HUES6 (cell line): ENCODE results near the gene IGSF23.

ENCODE experiments used
- H3K27ac ChIP-seq: 2 replicates; pipeline ENCODE4 v1.7.0; 2013; ENCODE audit warnings: low read depth, mild to moderate bottlenecking, low read length, inconsistent platforms
- H3K27me3 ChIP-seq: 2 replicates; pipeline ENCODE4 v1.6.1; 2013; ENCODE audit warnings: low read length; ENCODE audit not compliant: control insufficient read depth, insufficient read depth
- H3K36me3 ChIP-seq: 2 replicates; pipeline ENCODE4 v1.6.1; 2013; ENCODE audit warnings: low read length; ENCODE audit not compliant: control insufficient read depth, insufficient read depth
- H3K4me1 ChIP-seq: 2 replicates; pipeline ENCODE4 v1.6.1; 2013; ENCODE audit warnings: low read length; ENCODE audit not compliant: control insufficient read depth, insufficient read depth
- H3K4me3 ChIP-seq: 2 replicates; pipeline ENCODE4 v1.5.1; 2013; ENCODE audit warnings: low read depth, low read length
- H3K9ac ChIP-seq: one replicate; pipeline ENCODE4 v1.6.1; 2013; ENCODE audit warnings: mild to moderate bottlenecking, low read length
- H3K9me3 ChIP-seq: 2 replicates; pipeline ENCODE4 v1.6.1; 2013; ENCODE audit warnings: low read depth, low read length; ENCODE audit not compliant: control insufficient read depth, insufficient read depth

The IGSF23 gene

DNA sequence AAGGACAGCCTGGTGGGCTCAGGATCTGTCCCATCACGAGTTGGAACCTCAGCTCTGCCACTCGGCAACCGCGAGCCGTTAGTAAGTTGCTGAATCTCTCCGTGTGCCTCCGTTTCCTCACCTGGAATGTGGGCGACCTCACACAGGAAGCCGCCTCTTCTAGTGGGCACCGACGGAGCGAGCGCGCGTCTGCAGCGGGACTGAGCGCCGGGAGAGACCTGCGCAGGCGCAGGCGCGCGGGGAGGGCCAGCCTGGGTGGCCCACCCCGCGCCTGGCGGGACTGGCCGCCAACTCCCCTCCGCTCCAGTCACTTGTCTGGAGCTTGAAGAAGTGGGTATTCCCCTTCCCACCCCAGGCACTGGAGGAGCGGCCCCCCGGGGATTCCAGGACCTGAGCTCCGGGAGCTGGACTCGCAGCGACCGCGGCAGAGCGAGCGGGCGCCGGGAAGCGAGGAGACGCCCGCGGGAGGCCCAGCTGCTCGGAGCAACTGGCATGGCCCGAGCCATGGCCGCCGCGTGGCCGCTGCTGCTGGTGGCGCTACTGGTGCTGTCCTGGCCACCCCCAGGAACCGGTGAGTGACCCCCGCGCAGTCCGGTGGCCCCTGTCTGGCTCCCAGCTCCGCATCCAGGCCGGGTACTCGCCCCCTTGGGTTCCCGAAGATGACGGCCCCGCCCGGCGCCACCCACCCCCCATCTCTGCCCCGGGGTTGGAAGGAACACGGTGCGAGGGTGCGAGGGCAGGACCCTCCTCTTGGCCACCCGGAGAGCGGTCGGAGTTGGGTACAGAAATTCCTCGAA, 30.4 kb downstream of the IGSF23 start, which contains the start of gene PVR:
PVR (plus strand) TSS at position 306 of the 797 bp plus-strand sequence; CDS start at position 493, 187 bp downstream.
- H3K27me3 ChIP-seq: no peaks in the 10 kb centered on the region
- H3K36me3 ChIP-seq: peaks cover 28% of the 10 kb centered on the region
- H3K4me1 ChIP-seq: no peaks in the 10 kb centered on the region
- peak within 1 kb of the TSS; percentile 62; the same call in 1 of the 2 replicates for H3K27ac ChIP-seq
- peak within 1 kb of the TSS; percentile 80 for H3K9ac ChIP-seq
- peak within 1 kb of the TSS; percentile 69 for H3K4me3 ChIP-seq
- no peaks in the 10 kb centered on the region for H3K9me3 ChIP-seq

DNA sequence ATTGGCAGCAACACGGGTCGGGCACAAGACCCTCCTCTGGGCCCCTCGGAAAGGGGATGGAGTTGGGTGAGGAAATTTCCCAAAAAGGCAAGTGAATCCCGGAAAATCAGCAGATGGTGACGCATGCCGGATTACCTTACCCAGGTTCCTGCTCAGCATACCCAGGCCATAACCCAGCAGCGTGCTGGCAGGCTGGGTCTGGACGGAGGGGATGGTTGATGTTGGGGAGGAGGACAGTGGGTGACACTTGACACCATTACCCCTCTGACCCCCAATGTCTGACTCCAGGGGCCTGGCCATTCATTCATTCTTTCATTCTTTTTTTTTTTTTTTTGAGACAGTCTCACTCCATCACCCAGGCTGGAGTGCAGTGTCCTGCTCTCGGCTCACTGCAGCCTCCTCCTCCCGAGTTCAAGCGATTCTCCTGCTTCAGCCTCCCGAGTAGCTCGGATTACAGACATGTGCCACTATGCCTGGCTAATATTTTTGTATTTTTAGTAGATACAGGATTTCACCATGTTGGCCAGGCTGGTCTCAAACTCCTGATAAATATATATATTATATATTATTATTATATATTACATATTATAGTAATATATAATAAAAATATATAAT, 31.1 kb downstream of the IGSF23 start:
- Histone ChIP-seq H3K36me3 (peaks cover 36% of the 10 kb centered on the region), H3K27me3 (no peaks in the 10 kb centered on the region), H3K9me3 (no peaks in the 10 kb centered on the region), H3K4me3 (peak overlapping the region; percentile 69), H3K4me1 (no peaks in the 10 kb centered on the region), H3K9ac (peak overlapping the region; percentile 80), H3K27ac (peak overlapping the region; percentile 62; the same call in 1 of the 2 replicates)

DNA sequence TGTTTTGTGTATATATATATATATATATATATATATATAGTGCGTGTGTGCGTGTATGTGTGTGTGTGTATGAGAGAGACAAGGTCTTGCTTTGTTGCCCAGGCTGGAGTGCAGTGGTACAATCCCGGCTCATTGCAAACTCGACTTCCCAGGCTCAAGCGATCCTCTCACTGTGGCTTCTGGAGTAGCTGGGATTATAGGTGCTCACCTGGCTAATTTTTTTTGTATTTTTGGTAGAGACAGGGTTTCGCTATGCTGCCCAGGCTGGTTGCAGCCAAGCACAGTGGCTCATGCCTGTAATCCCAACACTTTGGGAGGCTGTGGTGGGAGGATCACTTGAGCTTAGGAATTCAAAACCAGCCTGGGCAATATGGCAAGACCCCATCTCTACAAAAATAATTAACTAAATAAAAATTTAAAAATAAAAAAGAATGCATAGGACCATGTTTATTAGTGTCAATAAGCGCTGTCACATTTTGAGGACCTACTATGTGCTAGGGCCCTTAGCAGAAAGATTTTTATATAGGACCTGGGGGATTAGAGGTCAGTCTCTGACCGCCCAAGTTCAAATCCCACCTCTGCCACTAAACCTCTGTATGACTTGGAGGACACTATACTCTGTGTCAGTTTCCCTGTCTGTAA, 32.2 kb downstream of the IGSF23 start:
- Histone ChIP-seq H3K9ac (no peak overlapping the region), H3K36me3 (peaks cover 46% of the 10 kb centered on the region), H3K4me3 (no peak overlapping the region), H3K9me3 (no peaks in the 10 kb centered on the region), H3K27me3 (no peaks in the 10 kb centered on the region), H3K4me1 (no peaks in the 10 kb centered on the region), H3K27ac (no peak overlapping the region)

DNA sequence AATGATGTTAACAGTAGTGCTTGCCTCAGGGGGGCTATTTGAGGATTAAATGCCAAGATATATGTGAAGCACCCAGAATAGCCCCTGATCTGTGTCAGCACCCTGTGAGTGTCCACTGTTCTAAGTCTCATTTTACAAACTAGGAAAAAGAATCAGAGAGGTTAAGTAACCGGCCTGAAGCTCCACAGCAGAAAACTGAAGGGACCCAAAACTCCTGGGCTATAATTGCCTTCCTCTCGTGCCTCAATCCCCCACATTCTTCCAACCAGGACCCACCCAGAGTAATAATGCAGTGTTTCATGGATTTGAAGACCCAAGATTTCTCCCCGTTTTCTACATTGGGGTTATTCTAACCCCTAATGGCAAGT, 32.7 kb downstream of the IGSF23 start:
- H3K4me1 ChIP-seq: no peaks in the 10 kb centered on the region
- peaks cover 51% of the 10 kb centered on the region for H3K36me3 ChIP-seq
- no peak overlapping the region for H3K4me3 ChIP-seq

DNA sequence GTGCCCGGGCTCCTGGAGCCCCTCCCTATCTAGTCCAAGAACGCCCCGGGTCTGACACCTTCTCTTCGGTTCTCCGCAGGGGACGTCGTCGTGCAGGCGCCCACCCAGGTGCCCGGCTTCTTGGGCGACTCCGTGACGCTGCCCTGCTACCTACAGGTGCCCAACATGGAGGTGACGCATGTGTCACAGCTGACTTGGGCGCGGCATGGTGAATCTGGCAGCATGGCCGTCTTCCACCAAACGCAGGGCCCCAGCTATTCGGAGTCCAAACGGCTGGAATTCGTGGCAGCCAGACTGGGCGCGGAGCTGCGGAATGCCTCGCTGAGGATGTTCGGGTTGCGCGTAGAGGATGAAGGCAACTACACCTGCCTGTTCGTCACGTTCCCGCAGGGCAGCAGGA, 33.8 kb downstream of the IGSF23 start:
- peaks cover 60% of the 10 kb centered on the region for H3K36me3 ChIP-seq
- H3K27me3 ChIP-seq: no peaks in the 10 kb centered on the region
- H3K4me3 ChIP-seq: no peak overlapping the region
- H3K9me3 ChIP-seq: no peaks in the 10 kb centered on the region
- no peak overlapping the region for H3K27ac ChIP-seq
- H3K9ac ChIP-seq: no peak overlapping the region
- H3K4me1 ChIP-seq: no peaks in the 10 kb centered on the region

More for the DNA sequence above, 32.7 kb downstream of the IGSF23 start:
- Histone ChIP-seq H3K27ac (no peak overlapping the region), H3K9me3 (no peaks in the 10 kb centered on the region), H3K27me3 (no peaks in the 10 kb centered on the region), H3K9ac (no peak overlapping the region)

DNA sequence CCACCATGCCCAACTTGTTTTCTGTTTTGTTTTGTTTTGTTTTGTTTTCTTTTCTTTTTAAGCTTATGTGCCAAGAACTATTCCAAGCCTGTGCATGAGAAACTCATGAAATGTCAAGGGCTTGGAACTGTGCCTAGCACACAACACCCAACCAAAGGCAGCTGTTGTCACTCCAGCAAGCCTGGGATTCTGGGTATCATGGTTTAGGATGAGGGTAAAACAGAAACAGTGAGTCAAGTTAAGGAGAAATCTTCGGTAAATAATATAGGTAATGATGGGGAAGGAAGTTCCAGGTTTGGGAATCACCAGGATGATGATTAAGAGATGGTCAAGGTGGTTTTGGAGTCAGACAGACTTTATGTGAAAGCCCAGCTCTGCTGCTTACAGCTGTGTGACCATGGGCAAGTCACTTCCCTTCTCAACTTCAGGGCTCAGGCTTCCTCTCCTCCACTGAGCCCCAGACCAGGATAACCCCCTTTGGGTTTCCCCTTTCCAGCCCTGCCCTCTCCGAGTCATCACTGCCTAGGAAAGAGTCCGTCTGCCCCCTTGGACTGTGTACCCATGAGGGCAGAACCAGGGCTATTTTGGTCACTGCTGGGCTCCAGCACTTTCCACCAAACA, 35.4 kb downstream of the IGSF23 start:
- Histone ChIP-seq H3K9me3 (no peaks in the 10 kb centered on the region), H3K9ac (no peak overlapping the region), H3K27ac (no peak overlapping the region), H3K4me1 (no peaks in the 10 kb centered on the region), H3K27me3 (no peaks in the 10 kb centered on the region), H3K36me3 (peaks cover 76% of the 10 kb centered on the region), H3K4me3 (no peak overlapping the region)

DNA sequence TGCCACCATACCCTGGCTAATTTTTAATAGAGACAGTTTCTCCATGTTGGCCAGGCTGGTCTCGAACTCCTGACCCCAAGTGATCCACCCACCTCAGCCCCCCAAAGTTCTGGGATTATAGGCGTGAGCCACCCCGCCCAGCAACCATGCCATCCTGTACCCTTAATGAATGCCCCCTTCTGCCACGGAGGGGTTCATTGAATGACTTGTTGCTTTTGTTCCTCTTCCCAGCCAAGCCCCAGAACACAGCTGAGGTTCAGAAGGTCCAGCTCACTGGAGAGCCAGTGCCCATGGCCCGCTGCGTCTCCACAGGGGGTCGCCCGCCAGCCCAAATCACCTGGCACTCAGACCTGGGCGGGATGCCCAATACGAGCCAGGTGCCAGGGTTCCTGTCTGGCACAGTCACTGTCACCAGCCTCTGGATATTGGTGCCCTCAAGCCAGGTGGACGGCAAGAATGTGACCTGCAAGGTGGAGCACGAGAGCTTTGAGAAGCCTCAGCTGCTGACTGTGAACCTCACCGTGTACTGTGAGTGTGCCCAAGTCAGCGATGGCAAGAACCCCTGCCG, 36.3 kb downstream of the IGSF23 start:
- Histone ChIP-seq H3K9me3 (no peaks in the 10 kb centered on the region), H3K9ac (no peak overlapping the region), H3K36me3 (peaks cover 82% of the 10 kb centered on the region), H3K4me1 (no peaks in the 10 kb centered on the region), H3K4me3 (no peak overlapping the region), H3K27ac (no peak overlapping the region), H3K27me3 (no peaks in the 10 kb centered on the region)

DNA sequence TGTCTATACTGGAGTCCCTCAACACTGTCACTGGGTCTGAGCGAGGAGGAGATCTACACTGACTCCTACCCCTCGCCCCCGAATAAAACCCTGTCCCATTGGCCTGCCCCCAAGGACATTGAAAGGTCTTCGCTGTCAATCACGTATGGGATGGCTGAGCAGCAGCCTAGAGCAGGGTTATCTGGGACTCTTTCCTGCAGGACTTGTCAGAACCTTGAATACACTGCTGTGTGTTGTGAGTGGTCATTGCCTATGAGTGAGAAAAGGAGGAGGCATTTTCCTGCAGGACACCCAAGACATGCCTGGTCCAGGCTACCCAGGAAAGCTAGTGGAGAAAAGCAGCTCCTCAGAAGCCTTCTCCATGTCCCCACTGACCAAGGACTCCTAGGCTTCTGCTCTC, 40.0 kb downstream of the IGSF23 start:
- Histone ChIP-seq H3K4me3 (no peak overlapping the region), H3K9me3 (no peaks in the 10 kb centered on the region), H3K27me3 (no peaks in the 10 kb centered on the region), H3K36me3 (peaks cover 90% of the 10 kb centered on the region), H3K4me1 (0 out of 2 replicates have a peak, but pooled peaks cover 3% of the 10 kb centered on the region), H3K27ac (no peak overlapping the region), H3K9ac (no peak overlapping the region)

DNA sequence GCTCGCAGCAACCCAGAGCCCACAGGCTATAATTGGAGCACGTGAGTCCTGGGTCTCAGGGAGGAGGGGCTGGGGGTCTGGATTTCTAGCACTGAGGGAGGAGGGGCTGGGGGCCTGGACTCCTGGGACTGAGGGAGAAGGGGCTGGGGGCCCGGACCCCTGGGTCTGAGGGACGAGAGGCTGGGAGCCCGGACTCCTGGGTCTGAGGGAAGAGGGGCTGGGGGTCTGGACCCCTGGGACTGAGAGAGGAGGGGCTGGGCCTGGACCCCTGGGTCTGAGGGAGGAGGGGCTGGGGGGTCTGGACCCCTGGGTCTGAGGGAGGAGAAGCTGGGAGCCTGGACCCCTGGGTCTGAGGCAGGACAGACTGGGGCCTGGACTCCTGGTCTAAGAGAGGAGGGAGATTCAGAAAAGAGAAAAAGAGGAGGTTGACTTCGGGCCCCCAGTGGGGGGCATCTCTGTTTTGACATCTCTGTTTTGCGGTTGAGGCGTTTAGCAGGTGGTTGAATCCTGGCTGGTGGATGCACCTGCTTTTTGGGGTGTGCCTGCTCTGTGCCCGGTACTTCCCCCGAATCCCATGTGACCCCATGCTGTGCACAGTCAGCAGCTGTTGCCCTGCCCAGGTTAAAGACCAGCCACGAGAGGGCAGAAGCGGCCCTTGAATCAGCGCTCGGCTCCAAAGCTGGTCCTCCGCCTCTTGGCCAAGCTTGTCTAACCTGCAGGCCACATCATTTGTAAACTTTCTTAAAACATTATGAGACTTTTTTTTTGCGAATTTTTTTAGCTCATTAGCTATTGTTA, 40.8 kb downstream of the IGSF23 start:
- Histone ChIP-seq H3K36me3 (peaks cover 90% of the 10 kb centered on the region), H3K27me3 (no peaks in the 10 kb centered on the region), H3K27ac (no peak overlapping the region), H3K9me3 (no peaks in the 10 kb centered on the region), H3K4me1 (0 out of 2 replicates have a peak, but pooled peaks cover 3% of the 10 kb centered on the region), H3K9ac (no peak overlapping the region), H3K4me3 (no peak overlapping the region)
